GM20000 (cell line): ENCODE measurements around the gene PCOLCE2.

ENCODE experiments used
- DNase-seq: peaks from one replicate; pipeline ENCODE4 v3.0.0; 2012; ENCODE audit warnings: low spot score
- CTCF ChIP-seq: IDR thresholded peaks from 2 replicates; pipeline ENCODE4 v1.5.1; 2012; ENCODE audit warnings: mild to moderate bottlenecking, control low read depth; ENCODE audit errors: extremely low read depth, missing control alignments

Gene PCOLCE2

GRCh38 chr3:142902356-142902755 lies 13.5 kb upstream of the PCOLCE2 start:
- TF ChIP-seq CTCF = no peak
- DNase-seq = no peak

GRCh38 chr3:142898346-142899213 lies 9.7 kb upstream of the PCOLCE2 start:
- DNase-seq = no peak

GRCh38 chr3:142897807-142898206 lies 8.9 kb upstream of the PCOLCE2 start:
- DNase-seq = no peak
- TF ChIP-seq CTCF = no peak

More at GRCh38 chr3:142898346-142899213, 9.7 kb upstream of the PCOLCE2 start:
- no peak for TF ChIP-seq CTCF

GRCh38 chr3:142896996-142897395 lies 8.1 kb upstream of the PCOLCE2 start:
- DNase-seq = no peak
- no peak for TF ChIP-seq CTCF

GRCh38 chr3:142896201-142896755 lies 7.4 kb upstream of the PCOLCE2 start:
- TF ChIP-seq CTCF = no peak
- DNase-seq = no peak

- DNase-seq = no peak
- TF ChIP-seq CTCF = no peak
These were observed 5.6 kb upstream of the PCOLCE2 start for GRCh38 chr3:142894493-142894892.

- no peak for TF ChIP-seq CTCF
- no peak for DNase-seq
These were observed 3.8 kb upstream of the PCOLCE2 start for GRCh38 chr3:142892714-142893113.
